ENCODE data around the gene RASA2. TPM values are rescaled to one million over a fixed set of nuclear protein-coding genes. Genes with fewer than 3 reads are reported as not detected.
A peak's percentile ranks its signal among the peaks of the same experiment; 100 is the strongest.
"Not testable (repeated sequence)": the region's sequence is repeated elsewhere in the genome, so short reads cannot be mapped to it uniquely, and the experiment has no call there.

The RASA2 gene
- polyA plus RNA-seq, 6 donors from 2014 or later = 23.8 to 61.4 (median 49.6) TPM

GRCh38 chr3:141466633-141467169 lies 20.1 kb upstream of the RASA2 start:
- Mint-ChIP-seq H3K27me3 (no peaks in the 10 kb centered on the region), H3K27ac (no peak overlapping the region), H3K9me3 (peaks cover 4 to 28% (median 13%) of the 10 kb centered on the region in 7 donors), H3K4me1 (peaks cover 8 to 13% (median 11%) of the 10 kb centered on the region in 3 donors), H3K4me3 (no peak overlapping the region), H3K36me3 (peaks cover 5 to 14% of the 10 kb centered on the region in 2 donors)
- DNase-seq (no peak), ATAC-seq (ENCODE audit: low read depth in 2 of 2) (no peak)

- Mint-ChIP-seq H3K27ac (no peak overlapping the region), H3K9me3 (peaks cover 0 to 16% (median 4%) of the 10 kb centered on the region in 7 donors), H3K4me1 (peaks cover 0 to 8% (median 4%) of the 10 kb centered on the region in 3 donors), H3K4me3 (no peak overlapping the region), H3K36me3 (peaks cover 0 to under 1% of the 10 kb centered on the region in 2 donors), H3K27me3 (no peaks in the 10 kb centered on the region)
- DNase-seq (no peak), ATAC-seq (ENCODE audit: low read depth in 2 of 2) (no peak)
Measured at GRCh38 chr3:141469720-141470119, 17.1 kb upstream of the RASA2 start.

GRCh38 chr3:141471160-141471559 lies 15.7 kb upstream of the RASA2 start:
- DNase-seq (no peak), ATAC-seq (ENCODE audit: low read depth in 2 of 2) (no peak)
- no peak overlapping the region for H3K27ac Mint-ChIP-seq
- no peaks in the 10 kb centered on the region for H3K27me3 Mint-ChIP-seq
- peaks cover 0 to 10% (median 8%) of the 10 kb centered on the region in 3 donors for H3K4me1 Mint-ChIP-seq
- H3K36me3 Mint-ChIP-seq = no peaks in the 10 kb centered on the region
- H3K4me3 Mint-ChIP-seq = no peak overlapping the region
- H3K9me3 Mint-ChIP-seq = peaks cover 0 to 11% (median 0%) of the 10 kb centered on the region in 7 donors

GRCh38 chr3:141476033-141476432 lies 10.8 kb upstream of the RASA2 start:
- ATAC-seq (ENCODE audit: low read depth in 2 of 2) = no peak
- H3K4me3 Mint-ChIP-seq = peak overlapping the region in 1 of 8 donors; percentile 15
- H3K27ac Mint-ChIP-seq = peak overlapping the region in 1 of 6 donors; percentile 30

GRCh38 chr3:141477224-141477623 lies 9.6 kb upstream of the RASA2 start:
- Mint-ChIP-seq H3K36me3 (no peaks in the 10 kb centered on the region), H3K27me3 (no peaks in the 10 kb centered on the region), H3K9me3 (peaks cover 0 to 11% (median 2%) of the 10 kb centered on the region in 7 donors), H3K4me1 (peaks cover 18 to 24% (median 23%) of the 10 kb centered on the region in 3 donors), H3K27ac (peak overlapping the region in 1 of 6 donors; percentile 65), H3K4me3 (no peak overlapping the region)
- ATAC-seq (ENCODE audit: low read depth in 2 of 2) = no peak
- DNase-seq = no peak

More at GRCh38 chr3:141476033-141476432, 10.8 kb upstream of the RASA2 start:
- no peaks in the 10 kb centered on the region for H3K36me3 Mint-ChIP-seq
- peaks cover 0 to 11% (median 2%) of the 10 kb centered on the region in 7 donors for H3K9me3 Mint-ChIP-seq
- peaks cover 22 to 24% (median 23%) of the 10 kb centered on the region in 3 donors for H3K4me1 Mint-ChIP-seq
- no peaks in the 10 kb centered on the region for H3K27me3 Mint-ChIP-seq
- DNase-seq = no peak

- Mint-ChIP-seq H3K4me1 (peaks cover 18 to 25% (median 23%) of the 10 kb centered on the region in 3 donors), H3K4me3 (peak overlapping the region in 1 of 8 donors; percentile 83), H3K36me3 (no peaks in the 10 kb centered on the region), H3K27me3 (no peaks in the 10 kb centered on the region), H3K9me3 (peaks cover 0 to 11% (median 2%) of the 10 kb centered on the region in 7 donors), H3K27ac (peak overlapping the region in 4 of 6 donors; percentile 52 to 88 (median 77))
- DNase-seq = no peak
- no peak for ATAC-seq (ENCODE audit: low read depth in 2 of 2)
Measured at GRCh38 chr3:141478139-141478538, 8.7 kb upstream of the RASA2 start.

GRCh38 chr3:141478840-141479239 lies 8.0 kb upstream of the RASA2 start:
- Mint-ChIP-seq H3K4me1 (peaks cover 23 to 32% (median 30%) of the 10 kb centered on the region in 3 donors), H3K27ac (peak overlapping the region in 4 of 6 donors; percentile 49 to 96 (median 82)), H3K4me3 (peak overlapping the region in 1 of 8 donors; percentile 27)

GRCh38 chr3:141482245-141482922 lies 4.4 kb upstream of the RASA2 start:
- Mint-ChIP-seq H3K4me1 (peaks cover 42 to 51% (median 47%) of the 10 kb centered on the region in 3 donors), H3K27me3 (no peaks in the 10 kb centered on the region), H3K9me3 (peaks cover 0 to 11% (median 2%) of the 10 kb centered on the region in 7 donors), H3K27ac (peak overlapping the region in 2 of 6 donors; percentile 22 to 26), H3K4me3 (no peak overlapping the region), H3K36me3 (no peaks in the 10 kb centered on the region)
- no peak for DNase-seq
- ATAC-seq (ENCODE audit: low read depth in 2 of 2) = no peak

More at GRCh38 chr3:141478840-141479239, 8.0 kb upstream of the RASA2 start:
- H3K27me3 Mint-ChIP-seq; H3K36me3 Mint-ChIP-seq; ATAC-seq (ENCODE audit: low read depth in 2 of 2); DNase-seq: not testable (repeated sequence)
- H3K9me3 Mint-ChIP-seq = peaks cover 0 to 11% (median 2%) of the 10 kb centered on the region in 7 donors

GRCh38 chr3:141484701-141485287 lies 2.0 kb upstream of the RASA2 start:
- DNase-seq = no peak
- H3K27ac Mint-ChIP-seq = peak overlapping the region in 5 of 6 donors; percentile 49 to 96 (median 79)
- peaks cover 0 to 2% (median 0%) of the 10 kb centered on the region in 7 donors for H3K9me3 Mint-ChIP-seq
- peak overlapping the region in 3 of 8 donors; percentile 71 to 95 (median 83) for H3K4me3 Mint-ChIP-seq
- H3K4me1 Mint-ChIP-seq = peaks cover 47 to 53% (median 51%) of the 10 kb centered on the region in 3 donors
- H3K27me3 Mint-ChIP-seq = no peaks in the 10 kb centered on the region
- peaks cover 0 to 6% of the 10 kb centered on the region in 2 donors for H3K36me3 Mint-ChIP-seq
- ATAC-seq (ENCODE audit: low read depth in 2 of 2) = no peak

- Mint-ChIP-seq H3K9me3 (peaks cover 0 to 2% (median 0%) of the 10 kb centered on the region in 7 donors), H3K4me1 (peaks cover 54 to 64% (median 62%) of the 10 kb centered on the region in 3 donors), H3K27me3 (no peaks in the 10 kb centered on the region), H3K27ac (peak overlapping the region; percentile 85 to 99 (median 96)), H3K36me3 (peaks cover 0 to 13% of the 10 kb centered on the region in 2 donors), H3K4me3 (peak overlapping the region; percentile 83 to 97 (median 93))
- ATAC-seq (ENCODE audit: low read depth in 2 of 2) = peak in 1 of 2 donors; percentile 3
- DNase-seq = peak; percentile 51
Measured at GRCh38 chr3:141485641-141486495, 959 bp upstream of the RASA2 start.

GRCh38 chr3:141486496-141486745 lies 406 bp upstream of the RASA2 start:
- Mint-ChIP-seq H3K4me1 (peaks cover 60 to 70% (median 68%) of the 10 kb centered on the region in 3 donors), H3K27ac (peak overlapping the region; percentile 85 to 99 (median 96)), H3K4me3 (peak overlapping the region; percentile 83 to 97 (median 93)), H3K9me3 (peaks cover 0 to 2% (median 0%) of the 10 kb centered on the region in 7 donors), H3K36me3 (peaks cover 0 to 13% of the 10 kb centered on the region in 2 donors), H3K27me3 (no peaks in the 10 kb centered on the region)
- DNase-seq (no peak), ATAC-seq (ENCODE audit: low read depth in 2 of 2) (no peak)

- DNase-seq = peak; percentile 93
- Mint-ChIP-seq H3K27ac (peak overlapping the region; percentile 82 to 97 (median 95)), H3K4me3 (peak overlapping the region; percentile 83 to 96 (median 90)), H3K9me3 (peaks cover 0 to 2% (median 0%) of the 10 kb centered on the region in 7 donors), H3K4me1 (peaks cover 65 to 80% (median 78%) of the 10 kb centered on the region in 3 donors), H3K36me3 (peaks cover 0 to 13% of the 10 kb centered on the region in 2 donors), H3K27me3 (no peaks in the 10 kb centered on the region)
- peak; percentile 76 to 81 for ATAC-seq (ENCODE audit: low read depth in 2 of 2)
Measured at GRCh38 chr3:141487521-141488252, 860 bp downstream of the RASA2 start.
